H9 (cell line): Measurements from ENCODE around the gene HES4. TPM values are rescaled to one million over a fixed set of nuclear protein-coding genes. Genes with fewer than 3 reads are reported as not detected.

Experiments
- DNase-seq: peaks from one replicate; pipeline ENCODE4 v3.0.0-alpha.2; 2017
- H2AFZ ChIP-seq: one replicate; pipeline ENCODE4 v1.6.1; 2013; ENCODE audit warnings: mild to moderate bottlenecking, low read length, control low read depth, moderate library complexity
- H2AK5ac ChIP-seq: 2 replicates; pipeline ENCODE4 v1.6.1; 2013; ENCODE audit warnings: low read length, control low read depth, mixed read lengths; ENCODE audit not compliant: insufficient read length
- H2BK120ac ChIP-seq: one replicate; pipeline ENCODE4 v1.6.1; 2013; ENCODE audit warnings: low read depth, mild to moderate bottlenecking, low read length, control low read depth, inconsistent platforms; ENCODE audit not compliant: poor library complexity, severe bottlenecking
- H2BK12ac ChIP-seq: 2 replicates; pipeline ENCODE4 v1.6.1; 2013; ENCODE audit warnings: low read length, control low read depth, mixed read lengths, low read depth; ENCODE audit not compliant: insufficient read length
- H2BK15ac ChIP-seq: 2 replicates; pipeline ENCODE4 v1.6.1; 2013; ENCODE audit warnings: low read depth, low read length, control low read depth
- H2BK20ac ChIP-seq: one replicate; pipeline ENCODE4 v1.6.1; 2013; ENCODE audit warnings: low read depth, mild to moderate bottlenecking, low read length, control low read depth, inconsistent platforms; ENCODE audit not compliant: poor library complexity, severe bottlenecking
- H2BK5ac ChIP-seq: 2 replicates; pipeline ENCODE4 v1.6.1; 2013; ENCODE audit warnings: low read length, control low read depth, mixed read lengths; ENCODE audit not compliant: insufficient read length
- H3K14ac ChIP-seq: 2 replicates; pipeline ENCODE4 v1.6.1; 2013; ENCODE audit warnings: low read length, control low read depth; ENCODE audit not compliant: insufficient read depth
- H3K18ac ChIP-seq: 2 replicates; pipeline ENCODE4 v1.6.1; 2013; ENCODE audit warnings: low read depth, mild to moderate bottlenecking, mixed read lengths, low read length, control low read depth; ENCODE audit not compliant: insufficient read length
- H3K23ac ChIP-seq: 2 replicates; pipeline ENCODE4 v1.6.1; 2013; ENCODE audit warnings: low read length, control low read depth, mixed read lengths, low read depth; ENCODE audit not compliant: insufficient read length
- H3K23me2 ChIP-seq: 2 replicates; pipeline ENCODE4 v1.6.1; 2013; ENCODE audit warnings: low read depth, mild to moderate bottlenecking, mixed read lengths, low read length, control low read depth; ENCODE audit not compliant: insufficient read length, poor library complexity, severe bottlenecking
- H3K27ac ChIP-seq: 2 replicates; pipeline ENCODE4 v1.5.1; 2013; ENCODE audit warnings: low read length, control low read depth, mixed read lengths, low read depth; ENCODE audit not compliant: insufficient read length
- H3K27me3 ChIP-seq: 2 replicates; pipeline ENCODE4 v1.6.1; 2013; ENCODE audit warnings: low read length, control low read depth, inconsistent platforms; ENCODE audit not compliant: insufficient read depth
- H3K4ac ChIP-seq: 2 replicates; pipeline ENCODE4 v1.6.1; 2013; ENCODE audit warnings: low read depth, mild to moderate bottlenecking, control low read depth, inconsistent platforms, low read length, moderate library complexity
- H3K4me1 ChIP-seq: 2 replicates; pipeline ENCODE4 v1.6.1; 2013; ENCODE audit warnings: low read length, control low read depth, inconsistent platforms; ENCODE audit not compliant: insufficient read depth
- H3K4me2 ChIP-seq: 2 replicates; pipeline ENCODE4 v1.6.1; 2013; ENCODE audit warnings: low read length, control low read depth, mixed read lengths; ENCODE audit not compliant: insufficient read length, insufficient read depth
- H3K56ac ChIP-seq: 2 replicates; pipeline ENCODE4 v1.6.1; 2013; ENCODE audit warnings: low read depth, mild to moderate bottlenecking, mixed read lengths, low read length, control low read depth; ENCODE audit not compliant: insufficient read length
- H3K79me1 ChIP-seq: 2 replicates; pipeline ENCODE4 v1.6.1; 2013; ENCODE audit warnings: low read depth, mild to moderate bottlenecking, moderate library complexity, low read length, control low read depth, inconsistent platforms; ENCODE audit not compliant: insufficient read depth, poor library complexity, severe bottlenecking
- H3K79me2 ChIP-seq: 2 replicates; pipeline ENCODE4 v1.6.1; 2013; ENCODE audit warnings: low read length, control low read depth, inconsistent platforms; ENCODE audit not compliant: insufficient read depth
- H3K9ac ChIP-seq: 2 replicates; pipeline ENCODE4 v1.6.1; 2013; ENCODE audit warnings: low read length, control low read depth, mixed read lengths; ENCODE audit not compliant: insufficient read length; ENCODE audit errors: extremely low read depth
- H3K9me3 ChIP-seq: one replicate; pipeline ENCODE4 v1.6.1; 2013; ENCODE audit warnings: low read depth, low read length, inconsistent platforms; ENCODE audit not compliant: control insufficient read depth
- H3T11ph ChIP-seq: one replicate; pipeline ENCODE4 v1.6.1; 2013; ENCODE audit warnings: mild to moderate bottlenecking, low read length, control low read depth, inconsistent platforms
- H4K20me1 ChIP-seq: one replicate; pipeline ENCODE4 v1.6.1; 2013; ENCODE audit not compliant: control insufficient read depth, insufficient read length, insufficient read depth
- H4K5ac ChIP-seq: 2 replicates; pipeline ENCODE4 v1.6.1; 2013; ENCODE audit warnings: low read depth, mild to moderate bottlenecking, mixed read lengths, low read length, control low read depth; ENCODE audit not compliant: insufficient read length
- H4K8ac ChIP-seq: replicated peaks from 2 replicates; pipeline ENCODE4 v1.6.1; 2013; ENCODE audit warnings: low read length, control low read depth, mixed read lengths, low read depth; ENCODE audit not compliant: insufficient read length
- H4K91ac ChIP-seq: 2 replicates; pipeline ENCODE4 v1.6.1; 2013; ENCODE audit warnings: low read depth, mild to moderate bottlenecking, moderate library complexity, mixed read lengths, low read length, control low read depth; ENCODE audit not compliant: insufficient read length
- H3K27ac Mint-ChIP-seq, 3 experiments: 2 replicates in 2 of 3; 3 replicates in 1 of 3; pipeline ENCODE4 v1.8.0; 2020 to 2021; ENCODE audit warnings: mixed read lengths in 3 of 3, mild to moderate bottlenecking in 1 of 3, moderate library complexity in 1 of 3
- H3K27me3 Mint-ChIP-seq: 2 replicates; pipeline ENCODE4 v1.8.0; 2021; ENCODE audit warnings: low read depth, mild to moderate bottlenecking, moderate library complexity, mixed read lengths
- H3K36me3 Mint-ChIP-seq, 3 experiments: 2 replicates in 2 of 3; 3 replicates in 1 of 3; pipeline ENCODE4 v1.8.0; 2020 to 2021; ENCODE audit warnings: low read depth in 3 of 3, mixed read lengths in 3 of 3; ENCODE audit not compliant: insufficient read depth in 1 of 3
- H3K4me1 Mint-ChIP-seq, 2 experiments: 2 replicates each; pipeline ENCODE4 v1.8.0; 2020; ENCODE audit warnings: mixed read lengths in 2 of 2
- H3K4me3 Mint-ChIP-seq, 2 experiments: 2 replicates in 1 of 2; 3 replicates in 1 of 2; pipeline ENCODE4 v1.8.0; 2020 to 2021; ENCODE audit warnings: mild to moderate bottlenecking in 2 of 2, mixed read lengths in 2 of 2, moderate library complexity in 1 of 2
- H3K9me3 Mint-ChIP-seq, 2 experiments: 2 replicates in 1 of 2; 3 replicates in 1 of 2; pipeline ENCODE4 v1.8.0; 2020; ENCODE audit warnings: mild to moderate bottlenecking in 2 of 2, mixed read lengths in 2 of 2, moderate library complexity in 1 of 2
- CTCF ChIP-seq: fragments of 200-600 bp; sonication (generic); conservative IDR thresholded peaks from 3 replicates; pipeline ENCODE4 v1.8.0; 2021; ENCODE audit warnings: antibody characterized with exemption, mild to moderate bottlenecking
- WGBS: extraction: QIAGEN DNeasy Blood & Tissue Kit; methylation state at CpG from one replicate; pipeline ENCODE4 v1.1.7; 2013; ENCODE audit warnings: missing lambda C conversion rate, low lambda C conversion rate, mixed read lengths; ENCODE audit not compliant: insufficient read length; ENCODE audit errors: extremely low coverage; 5-methylcytosine and 5-hydroxymethylcytosine counted together
- total RNA-seq: library from RNA; stranded (reverse); gene quantifications from 2 replicates; pipeline ENCODE4 v1.2.1, GENCODE V29; 2021

Gene HES4
- total RNA-seq, 1 experiment from 2014 or later: 4.0 TPM

- peaks cover 4 to 6% of the 10 kb centered on the region in 2 experiments for H3K9me3 Mint-ChIP-seq
- Histone ChIP-seq H4K8ac (no peak overlapping the region), H3K23me2 (no peaks in the 10 kb centered on the region), H4K91ac (no peak overlapping the region), H3K56ac (no peak overlapping the region), H3K14ac (no peak overlapping the region), H3K4me1 (no peaks in the 10 kb centered on the region), H2BK12ac (no peak overlapping the region), H3K79me1 (no peaks in the 10 kb centered on the region), H3K4ac (no peak overlapping the region), H4K20me1 (no peaks in the 10 kb centered on the region), H3K27me3 (no peaks in the 10 kb centered on the region; the same call in 1 of the 2 replicates), H3K9ac (no peak overlapping the region), H4K5ac (no peak overlapping the region), H3T11ph (no peak overlapping the region), H2BK120ac (no peak overlapping the region), H2AFZ (no peak overlapping the region), H3K79me2 (no peaks in the 10 kb centered on the region), H2BK15ac (no peak overlapping the region), H3K27ac (no peak overlapping the region), H2AK5ac (no peak overlapping the region), H3K23ac (no peak overlapping the region), H3K9me3 (no peaks in the 10 kb centered on the region), H2BK5ac (no peak overlapping the region), H3K18ac (no peak overlapping the region), H3K4me2 (peak overlapping the region; percentile 6), H2BK20ac (no peak overlapping the region)
- peaks cover 0 to 6% (median 4%) of the 10 kb centered on the region in 3 experiments; a peak in 4 of 7 replicates for H3K36me3 Mint-ChIP-seq
- no peak overlapping the region for H3K27ac Mint-ChIP-seq
- H3K4me3 Mint-ChIP-seq: peak overlapping the region in 1 of 2 experiments; percentile 26; a peak in 2 of 5 replicates
- DNase-seq: peak; percentile 93
- no CpG with 5 or more reads among the region's 40 CpGs for WGBS
- TF ChIP-seq CTCF: peak; percentile 78
- H3K27me3 Mint-ChIP-seq: peaks cover 46% of the 10 kb centered on the region
- peaks cover 5 to 9% of the 10 kb centered on the region in 2 experiments; a peak in 3 of 4 replicates for H3K4me1 Mint-ChIP-seq
Measured at GRCh38 chr1:975896-976683, 23.8 kb downstream of the HES4 start.
